Pancreas (tissue), 10 donors: ENCODE data around the gene NPHP3. TPM values are rescaled to one million over a fixed set of nuclear protein-coding genes. Genes with fewer than 3 reads are reported as not detected.

Experiments
- ATAC-seq, 4 donors: fragments of 200-7000 bp; cut with Tn5 transposase; one replicate each; pipeline versions ENCODE4 v1.8.0 to v1.9.1; 2020; ENCODE audit warnings: mild to moderate bottlenecking in 4 of 4, moderate library complexity in 4 of 4
- DNase-seq, 6 donors: peaks; one replicate each; pipeline ENCODE4 v3.0.0-alpha.2; 2020
- FAIRE-seq: peaks from 2 replicates; lab custom pipeline; 2012; peaks lifted over from hg19 to GRCh38; lab: Jason Lieb, UNC
- H3K27ac ChIP-seq, 4 donors: fragments of 200-600 bp; sonication (generic); 1 replicate in 3 of 4; 2 replicates in 1 of 4; pipeline versions ENCODE4 v1.5.0 to v1.8.0; 2020
- H3K27me3 ChIP-seq, 4 donors: fragments of 200-600 bp; one replicate each; pipeline ENCODE4 v1.8.0; 2021
- H3K36me3 ChIP-seq, 3 donors: fragments of 200-600 bp; sonication (generic) in 1 of 3; one replicate each; pipeline versions ENCODE4 v1.5.0 to v1.8.0; 2020 to 2021
- H3K4me1 ChIP-seq, 3 donors: fragments of 200-600 bp; one replicate each; pipeline ENCODE4 v1.8.0; 2021
- H3K4me3 ChIP-seq, 4 donors: fragments of 200-600 bp; sonication (generic) in 2 of 4; one replicate each; pipeline versions ENCODE4 v1.5.0 to v1.8.0; 2020 to 2021
- H3K9me3 ChIP-seq, 4 donors: fragments of 200-600 bp; one replicate each; pipeline ENCODE4 v1.8.0; 2021
- WGBS, 2 donors: extraction: QIAGEN DNeasy Blood & Tissue Kit; methylation state at CpG; one replicate each; pipeline ENCODE4 v1.1.7; 2013; 5-methylcytosine and 5-hydroxymethylcytosine counted together
- intact Hi-C, 3 donors: fragments of 100-400 bp; cut with DNase I; formaldehyde crosslinking; loops; one replicate each; pipeline versions ENCODE4 v1.11.1 to v1.14.2; 2022
- polyA plus RNA-seq, 2 donors: library from polyadenylated mRNA; stranded (reverse); fragments of 200-250 nt; gene quantifications; one replicate each; pipeline ENCODE4 v1.2.3, GENCODE V29; 2013
- total RNA-seq, 6 donors: library from RNA; stranded (reverse); fragmentation: NEBNext Ultra II Directional in 4 of 6; extraction: Animal tissue kit (Norgen Biotek cat#: 25700) in 4 of 6; gene quantifications; one replicate each; pipeline versions ENCODE4 v1.2.1 to v1.2.4, GENCODE V29; 2021 to 2023
- TF ChIP-seq, protein P1 (sequence below), 4 donors: fragments of 200-600 bp; sonication (generic) in 3 of 4; IDR thresholded peaks; one replicate each; pipeline versions ENCODE4 v1.5.0 to v1.8.0; 2021; ENCODE audit warnings: antibody characterized with exemption in 4 of 4
- donor health status: healthy with polysubstance abuse.
- donor health status: DM: no; HTN: no; CAD: no; lungs with moderate emphysema.
- donor health status: DM: no; HTN: no; CAD: no.
- donor health status: control.
- donor health status: control.
- donor health status: Bipolar disorder and iron deficiency.
- donor health status: DM: yes; HTN: yes; CAD: no.
- donor health status: DM: no; HTN: no; CAD: no.
- donor health status: DM: no; HTN: no; CAD: no.
- donor health status: DM: yes; HTN: yes; CAD: no.

Gene NPHP3
- total and polyA plus RNA-seq, 8 donors, result 6.1 to 23.0 (median 10.6) TPM

GRCh38 chr3:132726341-132726823 is 4.2 kb upstream of the NPHP3 start:
- no peak for DNase-seq
- intact Hi-C loops, result loop anchor here in 1 of 3 donors (10.0 kb wide), 1 partner anchor 658 kb away; no protein-coding TSS in a partner anchor
- no peak overlapping the region for H3K4me3 ChIP-seq

DNA sequence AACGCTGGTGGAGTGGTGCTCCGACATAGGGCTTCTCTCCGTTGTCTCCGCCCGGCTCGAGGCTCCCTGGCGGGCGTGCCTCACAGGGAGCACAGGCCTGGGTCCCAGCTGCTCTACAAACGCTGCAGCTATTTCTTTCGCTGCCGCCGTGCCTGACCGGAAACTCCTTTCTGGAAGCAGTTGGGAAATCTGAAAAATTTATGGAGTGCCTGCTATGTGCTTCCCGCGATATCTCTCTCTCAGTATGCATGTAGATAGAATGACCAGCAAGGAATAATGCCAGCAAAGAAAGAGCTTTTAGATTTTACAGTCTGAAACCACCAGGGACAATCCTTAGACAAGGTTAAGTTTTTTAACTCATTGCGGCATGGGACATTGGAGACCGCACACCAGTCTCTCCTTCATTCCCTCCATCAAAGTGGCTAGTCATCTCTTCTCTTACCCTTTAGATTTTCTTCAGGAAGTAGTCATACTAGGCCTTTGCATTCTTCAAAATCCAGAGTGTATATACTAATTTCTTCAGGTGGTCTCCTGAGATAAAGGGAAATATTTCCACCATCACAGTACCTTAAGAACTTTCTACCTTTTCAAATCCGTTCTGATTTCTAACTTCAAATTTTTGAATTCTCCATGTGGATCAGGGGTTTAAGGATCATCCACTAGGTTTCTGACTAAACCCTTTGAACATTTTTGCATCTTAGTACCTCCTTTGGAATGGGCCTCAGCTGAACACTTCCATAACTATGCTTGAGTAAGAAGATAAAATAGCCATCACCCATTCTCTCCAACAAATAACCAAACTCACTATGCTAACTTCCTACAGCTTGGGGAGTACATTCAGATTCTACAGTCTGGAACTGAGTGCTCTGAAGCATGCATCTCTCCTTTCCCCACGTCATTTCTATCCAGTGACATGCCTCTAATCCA is 1.1 kb upstream of the NPHP3 start:
- intact Hi-C loops, result loop anchor here in 1 of 3 donors (10.0 kb wide), 1 partner anchor 662 kb away; no protein-coding TSS in a partner anchor

More at GRCh38 chr3:132726341-132726823, 4.2 kb upstream of the NPHP3 start:
- H3K27me3 ChIP-seq, result no peaks in the 10 kb centered on the region
- TF ChIP-seq, protein P1, sequence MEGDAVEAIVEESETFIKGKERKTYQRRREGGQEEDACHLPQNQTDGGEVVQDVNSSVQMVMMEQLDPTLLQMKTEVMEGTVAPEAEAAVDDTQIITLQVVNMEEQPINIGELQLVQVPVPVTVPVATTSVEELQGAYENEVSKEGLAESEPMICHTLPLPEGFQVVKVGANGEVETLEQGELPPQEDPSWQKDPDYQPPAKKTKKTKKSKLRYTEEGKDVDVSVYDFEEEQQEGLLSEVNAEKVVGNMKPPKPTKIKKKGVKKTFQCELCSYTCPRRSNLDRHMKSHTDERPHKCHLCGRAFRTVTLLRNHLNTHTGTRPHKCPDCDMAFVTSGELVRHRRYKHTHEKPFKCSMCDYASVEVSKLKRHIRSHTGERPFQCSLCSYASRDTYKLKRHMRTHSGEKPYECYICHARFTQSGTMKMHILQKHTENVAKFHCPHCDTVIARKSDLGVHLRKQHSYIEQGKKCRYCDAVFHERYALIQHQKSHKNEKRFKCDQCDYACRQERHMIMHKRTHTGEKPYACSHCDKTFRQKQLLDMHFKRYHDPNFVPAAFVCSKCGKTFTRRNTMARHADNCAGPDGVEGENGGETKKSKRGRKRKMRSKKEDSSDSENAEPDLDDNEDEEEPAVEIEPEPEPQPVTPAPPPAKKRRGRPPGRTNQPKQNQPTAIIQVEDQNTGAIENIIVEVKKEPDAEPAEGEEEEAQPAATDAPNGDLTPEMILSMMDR (IDR thresholded peaks at IDR 0.05), result peak; percentile 46 to 72 (median 50)
- no peak overlapping the region for H3K27ac ChIP-seq
- 8% methylated on average over 2 of the region's 2 CpGs for WGBS, 2 donors
- FAIRE-seq (peak; percentile 39), ATAC-seq (no peak)
- no peaks in the 10 kb centered on the region for H3K4me1 ChIP-seq
- H3K36me3 ChIP-seq, result no peaks in the 10 kb centered on the region
- no peaks in the 10 kb centered on the region for H3K9me3 ChIP-seq

DNA sequence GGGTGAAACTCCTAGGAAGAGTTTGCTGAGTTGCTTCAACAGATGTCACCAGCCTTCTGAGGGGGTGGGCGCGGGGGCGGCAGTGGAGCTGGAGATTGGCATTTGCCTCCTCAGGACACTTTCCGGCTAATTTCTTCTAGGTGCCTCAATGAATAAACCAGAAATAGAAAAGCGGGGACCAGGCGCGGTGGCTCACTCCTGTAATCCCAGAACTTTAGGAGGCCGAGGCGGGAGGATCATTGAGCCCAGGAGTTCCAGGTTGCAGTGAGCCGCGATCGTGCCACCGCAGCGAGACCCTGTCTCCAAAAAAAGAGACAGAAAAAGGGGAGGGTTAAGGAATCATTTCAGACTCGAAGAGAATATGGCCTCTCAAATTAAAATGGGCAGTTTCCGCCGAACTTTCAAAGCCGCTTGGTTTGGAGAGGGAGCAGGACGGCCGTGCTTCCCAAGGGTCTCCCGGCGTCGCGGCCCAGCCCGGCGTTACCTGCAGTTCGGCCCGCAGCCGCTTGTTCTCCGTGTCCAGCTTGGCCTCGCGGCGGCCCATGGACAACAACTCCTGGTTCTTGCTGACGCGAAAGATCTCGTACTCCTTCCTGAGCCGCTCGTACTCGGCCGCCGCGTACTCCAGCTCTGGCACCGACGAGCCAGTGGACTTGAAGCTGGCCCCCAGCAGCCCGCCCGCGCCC is 587 bp downstream of the NPHP3 start:
- H3K9me3 ChIP-seq, result no peaks in the 10 kb centered on the region
- TF ChIP-seq, protein P1 (IDR thresholded peaks at IDR 0.05), result peak in 3 of 4 donors; percentile 29 to 32 (median 32)
- 1 to 3% methylated on average over 46 to 47 of the region's 47 CpGs for WGBS, 2 donors
- H3K36me3 ChIP-seq, result peaks cover 0 to 6% (median 0%) of the 10 kb centered on the region in 3 donors
- H3K4me1 ChIP-seq, result peaks cover 0 to 20% (median 17%) of the 10 kb centered on the region in 3 donors
- peak; percentile 63 to 92 (median 78) for DNase-seq
- H3K4me3 ChIP-seq, result peak overlapping the region; percentile 82 to 96 (median 88)
- no peaks in the 10 kb centered on the region for H3K27me3 ChIP-seq
- no peak for FAIRE-seq
- intact Hi-C loops, result loop anchor here in 1 of 3 donors (10.0 kb wide), 1 partner anchor 663 kb away; no protein-coding TSS in a partner anchor
- peak overlapping the region; percentile 80 to 96 (median 94) for H3K27ac ChIP-seq
- ATAC-seq, result peak; percentile 17 to 61 (median 44)

More for the DNA sequence above, 1.1 kb upstream of the NPHP3 start:
- FAIRE-seq (no peak), ATAC-seq (peak in 1 of 4 donors; percentile 16), DNase-seq (no peak)
- Histone ChIP-seq H3K27me3 (no peaks in the 10 kb centered on the region), H3K27ac (peak overlapping the region; percentile 50 to 83 (median 66)), H3K4me1 (peaks cover 0 to 20% (median 17%) of the 10 kb centered on the region in 3 donors), H3K4me3 (peak overlapping the region; percentile 41 to 75 (median 50)), H3K9me3 (no peaks in the 10 kb centered on the region), H3K36me3 (no peaks in the 10 kb centered on the region)
- TF ChIP-seq, protein P1 (IDR thresholded peaks at IDR 0.05), result no peak
- 9 to 10% methylated on average over 19 of the region's 19 CpGs for WGBS, 2 donors

- no peaks in the 10 kb centered on the region for H3K27me3 ChIP-seq
- peak overlapping the region in 1 of 4 donors; percentile 87 for H3K4me3 ChIP-seq
- no peak overlapping the region for H3K27ac ChIP-seq
- FAIRE-seq (no peak), ATAC-seq (no peak), DNase-seq (no peak)
- H3K9me3 ChIP-seq, result no peaks in the 10 kb centered on the region
- TF ChIP-seq, protein P1 (IDR thresholded peaks at IDR 0.05), result no peak
- H3K36me3 ChIP-seq, result peaks cover 0 to 6% (median 0%) of the 10 kb centered on the region in 3 donors
- intact Hi-C loops, result loop anchor here in 1 of 3 donors (10.0 kb wide), 1 partner anchor 665 kb away; no protein-coding TSS in a partner anchor
- H3K4me1 ChIP-seq, result peaks cover 0 to 20% (median 17%) of the 10 kb centered on the region in 3 donors
- WGBS, 2 donors, result 28 to 34% methylated on average over 6 of the region's 6 CpGs
Measured at GRCh38 chr3:132720228-132720627, 2.0 kb downstream of the NPHP3 start.
